Astrocyte (in vitro differentiated cells and primary cell): ENCODE results near the gene FRMD8. TPM values are rescaled to one million over a fixed set of nuclear protein-coding genes. Genes with fewer than 3 reads are reported as not detected.

Source experiments
- DNase-seq: peaks from one replicate; pipeline ENCODE4 v3.0.0-alpha.2; 2010; ENCODE audit warnings: low read depth
- FAIRE-seq: peaks from 2 replicates; lab custom pipeline; 2011; peaks lifted over from hg19 to GRCh38; lab: Jason Lieb, UNC
- H2AFZ ChIP-seq: 2 replicates; pipeline ENCODE4 v1.6.0; 2012; ENCODE audit warnings: low read depth, low read length, inconsistent platforms
- H3K27ac ChIP-seq: 2 replicates; pipeline ENCODE4 v1.5.1; 2011; ENCODE audit warnings: low read depth, low read length, inconsistent platforms
- H3K27me3 ChIP-seq: 2 replicates; pipeline ENCODE4 v1.6.0; 2011; ENCODE audit warnings: low read length, inconsistent platforms; ENCODE audit not compliant: insufficient read depth
- H3K36me3 ChIP-seq: 2 replicates; pipeline ENCODE4 v1.5.1; 2011; ENCODE audit warnings: low read length, inconsistent platforms; ENCODE audit not compliant: insufficient read depth
- H3K4me1 ChIP-seq: 2 replicates; pipeline ENCODE4 v1.5.1; 2011; ENCODE audit warnings: low read length, inconsistent platforms; ENCODE audit not compliant: insufficient read depth
- H3K4me2 ChIP-seq: 2 replicates; pipeline ENCODE4 v1.6.0; 2012; ENCODE audit warnings: low read length, inconsistent platforms
- H3K4me3 ChIP-seq: 2 replicates; pipeline ENCODE4 v1.5.1; 2011; ENCODE audit warnings: low read depth, mild to moderate bottlenecking, low read length, inconsistent platforms; ENCODE audit not compliant: insufficient read depth
- H3K79me2 ChIP-seq: 2 replicates; pipeline ENCODE4 v1.6.0; 2012; ENCODE audit warnings: mild to moderate bottlenecking, low read length, inconsistent platforms; ENCODE audit not compliant: insufficient read depth
- H3K9ac ChIP-seq: 2 replicates; pipeline ENCODE4 v1.6.0; 2012; ENCODE audit warnings: mild to moderate bottlenecking, low read length, inconsistent platforms
- H3K9me3 ChIP-seq: 2 replicates; pipeline ENCODE4 v1.5.1; 2012; ENCODE audit warnings: low read depth, mild to moderate bottlenecking, low read length, inconsistent platforms; ENCODE audit not compliant: insufficient read depth
- H4K20me1 ChIP-seq: 2 replicates; pipeline ENCODE4 v1.6.0; 2012; ENCODE audit warnings: low read length, inconsistent platforms; ENCODE audit not compliant: insufficient read depth
- H3K27ac Mint-ChIP-seq: one replicate; pipeline ENCODE4 v1.8.0; 2021; ENCODE audit warnings: mild to moderate bottlenecking, mixed read lengths; ENCODE audit not compliant: unreplicated experiment
- H3K27me3 Mint-ChIP-seq: one replicate; pipeline ENCODE4 v1.8.0; 2021; ENCODE audit warnings: low read depth, mixed read lengths; ENCODE audit not compliant: unreplicated experiment
- H3K36me3 Mint-ChIP-seq: one replicate; pipeline ENCODE4 v1.8.0; 2021; ENCODE audit warnings: low read depth, mixed read lengths; ENCODE audit not compliant: unreplicated experiment
- H3K4me1 Mint-ChIP-seq: one replicate; pipeline ENCODE4 v1.8.0; 2021; ENCODE audit warnings: low read depth, mixed read lengths; ENCODE audit not compliant: unreplicated experiment
- H3K4me3 Mint-ChIP-seq: one replicate; pipeline ENCODE4 v1.8.0; 2021; ENCODE audit warnings: mild to moderate bottlenecking, moderate library complexity, mixed read lengths; ENCODE audit not compliant: unreplicated experiment
- H3K9me3 Mint-ChIP-seq: one replicate; pipeline ENCODE4 v1.8.0; 2021; ENCODE audit warnings: mild to moderate bottlenecking, mixed read lengths; ENCODE audit not compliant: unreplicated experiment
- CTCF ChIP-seq: IDR thresholded peaks from 2 replicates; pipeline ENCODE4 v1.5.1; 2011; ENCODE audit warnings: low read depth, mild to moderate bottlenecking, inconsistent platforms, low read length, moderate library complexity; ENCODE audit not compliant: insufficient read depth
- EZH2 ChIP-seq: IDR thresholded peaks from 2 replicates; pipeline ENCODE4 v1.6.1; 2012; ENCODE audit warnings: mild to moderate bottlenecking, low read length, inconsistent platforms; ENCODE audit not compliant: insufficient read depth
- total RNA-seq: library from RNA; stranded (reverse); gene quantifications from 2 replicates; pipeline ENCODE4 v1.2.1, GENCODE V29; 2021

The FRMD8 gene
- total RNA-seq, 1 donor from 2014 or later = 61.2 TPM

GRCh38 chr11:65382033-65382803 lies 4.2 kb upstream of the FRMD8 start, which contains the start of gene SLC25A45:
Gene SLC25A45 (minus strand): TSS chr11:65382646. CDS start chr11:65381951, 695 bp downstream.
- H4K20me1 ChIP-seq = no peaks in the 10 kb centered on the region
- Mint-ChIP-seq H3K4me1 (peaks cover 34% of the 10 kb centered on the region), H3K27ac (peak within 1 kb of the TSS; percentile 98), H3K9me3 (no peaks in the 10 kb centered on the region), H3K36me3 (no peaks in the 10 kb centered on the region), H3K27me3 (no peaks in the 10 kb centered on the region), H3K4me3 (peak within 1 kb of the TSS; percentile 54)
- peak within 1 kb of the TSS; percentile 98 for H3K27ac ChIP-seq
- no peaks in the 10 kb centered on the region for H3K27me3 ChIP-seq
- peak within 1 kb of the TSS; percentile 86 for H3K9ac ChIP-seq
- TF ChIP-seq EZH2 (no peak), CTCF (peak; percentile 32)
- DNase-seq (peak; percentile 96), FAIRE-seq (peak; percentile 29)
- peak within 1 kb of the TSS; percentile 20 for H3K4me3 ChIP-seq
- H3K79me2 ChIP-seq = peaks cover 8% of the 10 kb centered on the region
- H3K4me2 ChIP-seq = peak within 1 kb of the TSS; percentile 85
- peaks cover 34% of the 10 kb centered on the region for H3K4me1 ChIP-seq
- peak within 1 kb of the TSS; percentile 64 for H2AFZ ChIP-seq
- H3K36me3 ChIP-seq = no peaks in the 10 kb centered on the region
- no peaks in the 10 kb centered on the region for H3K9me3 ChIP-seq

- Histone ChIP-seq H3K4me1 (peaks cover 36% of the 10 kb centered on the region), H3K9ac (peak overlapping the region; percentile 86), H4K20me1 (peaks cover 1% of the 10 kb centered on the region), H2AFZ (peak overlapping the region; percentile 43), H3K36me3 (no peaks in the 10 kb centered on the region), H3K4me2 (peak overlapping the region; percentile 85), H3K27me3 (no peaks in the 10 kb centered on the region), H3K27ac (peak overlapping the region; percentile 98), H3K4me3 (peak overlapping the region; percentile 20), H3K9me3 (no peaks in the 10 kb centered on the region), H3K79me2 (peaks cover 14% of the 10 kb centered on the region)
- FAIRE-seq = peak; percentile 5
- no peaks in the 10 kb centered on the region for H3K9me3 Mint-ChIP-seq
- no peaks in the 10 kb centered on the region for H3K36me3 Mint-ChIP-seq
- no peak for TF ChIP-seq EZH2
- TF ChIP-seq CTCF = no peak
- peak overlapping the region; percentile 98 for H3K27ac Mint-ChIP-seq
- H3K4me3 Mint-ChIP-seq = peak overlapping the region; percentile 10
- H3K4me1 Mint-ChIP-seq = peaks cover 29% of the 10 kb centered on the region
- H3K27me3 Mint-ChIP-seq = no peaks in the 10 kb centered on the region
- no peak for DNase-seq
Observed at GRCh38 chr11:65382804-65383368, 3.6 kb upstream of the FRMD8 start.

- H3K27me3 ChIP-seq = no peaks in the 10 kb centered on the region
- no peak overlapping the region for H3K9ac ChIP-seq
- peaks cover 23% of the 10 kb centered on the region for H3K79me2 ChIP-seq
- H3K4me3 ChIP-seq = no peak overlapping the region
- no peak overlapping the region for H3K27ac ChIP-seq
- H3K9me3 ChIP-seq = no peaks in the 10 kb centered on the region
- H3K4me1 Mint-ChIP-seq = peaks cover 36% of the 10 kb centered on the region
- no peaks in the 10 kb centered on the region for H3K36me3 ChIP-seq
- H3K4me2 ChIP-seq = no peak overlapping the region
- FAIRE-seq (no peak), DNase-seq (no peak)
- H3K4me1 ChIP-seq = peaks cover 43% of the 10 kb centered on the region
- no peaks in the 10 kb centered on the region for H3K27me3 Mint-ChIP-seq
- H3K4me3 Mint-ChIP-seq = no peak overlapping the region
- TF ChIP-seq EZH2 = no peak
- no peak for TF ChIP-seq CTCF
- no peaks in the 10 kb centered on the region for H3K9me3 Mint-ChIP-seq
- H3K27ac Mint-ChIP-seq = peak overlapping the region; percentile 98
- peaks cover 5% of the 10 kb centered on the region for H4K20me1 ChIP-seq
- no peak overlapping the region for H2AFZ ChIP-seq
- H3K36me3 Mint-ChIP-seq = peaks cover 5% of the 10 kb centered on the region
Observed at GRCh38 chr11:65383778-65384177, 2.7 kb upstream of the FRMD8 start.
